Left lung (tissue), 10 donors: Measurements from ENCODE around the gene ERCC5. TPM values are rescaled to one million over a fixed set of nuclear protein-coding genes. Genes with fewer than 3 reads are reported as not detected.

Experiments
- ATAC-seq: fragments of 200-7000 bp; cut with Tn5 transposase; one replicate; pipeline ENCODE4 v1.9.1; 2020; ENCODE audit warnings: moderate library complexity
- DNase-seq, 4 donors: peaks; one replicate each; pipeline ENCODE4 v3.0.0-alpha.2; 2013 to 2020
- H3K27ac ChIP-seq, 2 donors: fragments of 200-600 bp; sonication (generic) in 1 of 2; one replicate each; pipeline versions ENCODE4 v1.5.0 to v1.8.0; 2020 to 2021
- H3K27me3 ChIP-seq, 2 donors: fragments of 200-600 bp; sonication (generic) in 1 of 2; one replicate each; pipeline versions ENCODE4 v1.5.0 to v1.8.0; 2020 to 2021
- H3K36me3 ChIP-seq, 2 donors: fragments of 200-600 bp; sonication (generic) in 1 of 2; one replicate each; pipeline versions ENCODE4 v1.5.0 to v1.8.0; 2020 to 2021
- H3K4me1 ChIP-seq, 2 donors: fragments of 200-600 bp; one replicate each; pipeline ENCODE4 v1.8.0; 2021
- H3K4me3 ChIP-seq, 2 donors: fragments of 200-600 bp; sonication (generic) in 1 of 2; one replicate each; pipeline versions ENCODE4 v1.5.0 to v1.8.0; 2020 to 2021; ENCODE audit warnings: mild to moderate bottlenecking in 1 of 2
- H3K9me3 ChIP-seq, 2 donors: fragments of 200-600 bp; sonication (generic) in 1 of 2; one replicate each; pipeline versions ENCODE4 v1.5.0 to v1.8.0; 2020 to 2021
- intact Hi-C, 2 donors: fragments of 100-400 bp; cut with DNase I; formaldehyde crosslinking; loops; one replicate each; pipeline versions ENCODE4 v1.11.2 to v1.14.2; 2022
- polyA plus RNA-seq, 6 donors: library from polyadenylated mRNA; unstranded; fragments of 120-200 nt; gene quantifications; one replicate each; pipeline ENCODE4 v1.2.1, GENCODE V29; 2013; ENCODE audit not compliant: insufficient read length in 6 of 6
- total RNA-seq, 2 donors: library from RNA; stranded (reverse); fragmentation: NEBNext Ultra II Directional; extraction: Animal tissue kit (Norgen Biotek cat#: 25700); gene quantifications; one replicate each; pipeline ENCODE4 v1.2.1, GENCODE V29; 2021
- TF ChIP-seq, protein P1 (sequence below), 2 donors: fragments of 200-600 bp; sonication (generic) in 1 of 2; IDR thresholded peaks; one replicate each; pipeline versions ENCODE4 v1.5.0 to v1.8.0; 2021; ENCODE audit warnings: antibody characterized with exemption in 2 of 2
- donor health status: DM: no; HTN: yes; CAD: no.
- donor health status: DM: no; HTN: no; CAD: no.

Gene ERCC5
- total and polyA plus RNA-seq, 8 donors: 37.6 to 95.8 (median 77.4) TPM

DNA sequence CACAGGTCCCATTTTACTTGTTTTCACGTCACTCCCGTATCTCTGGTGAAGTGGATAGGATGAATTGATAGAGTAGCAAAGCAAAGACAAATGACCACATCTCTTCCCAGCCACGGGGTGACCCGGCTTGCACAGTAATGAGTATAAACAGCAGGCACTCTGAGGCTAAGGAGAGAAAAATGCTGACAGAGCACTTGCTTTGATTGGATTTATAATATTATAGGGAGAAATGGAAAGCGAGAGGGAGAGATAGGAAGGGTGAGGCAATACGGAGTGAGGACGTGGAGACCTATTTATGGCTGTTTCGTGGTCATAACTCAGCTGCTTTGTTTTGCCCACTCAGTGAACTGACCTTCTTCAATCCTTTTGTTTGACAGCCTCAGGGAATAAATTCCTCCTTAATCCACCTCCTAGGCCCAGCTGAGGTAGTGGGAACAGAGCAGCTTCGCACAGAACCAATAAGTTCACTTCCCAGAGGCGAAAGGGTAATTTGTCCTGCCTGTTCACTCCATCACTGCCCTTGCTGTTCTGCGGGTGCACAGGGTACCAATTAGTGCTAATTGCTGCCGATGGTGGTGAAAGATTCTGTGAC is 68.6 kb downstream of the ERCC5 start:
- intact Hi-C loops: no loop called here
- no peaks in the 10 kb centered on the region for H3K27me3 ChIP-seq
- TF ChIP-seq, protein P1, sequence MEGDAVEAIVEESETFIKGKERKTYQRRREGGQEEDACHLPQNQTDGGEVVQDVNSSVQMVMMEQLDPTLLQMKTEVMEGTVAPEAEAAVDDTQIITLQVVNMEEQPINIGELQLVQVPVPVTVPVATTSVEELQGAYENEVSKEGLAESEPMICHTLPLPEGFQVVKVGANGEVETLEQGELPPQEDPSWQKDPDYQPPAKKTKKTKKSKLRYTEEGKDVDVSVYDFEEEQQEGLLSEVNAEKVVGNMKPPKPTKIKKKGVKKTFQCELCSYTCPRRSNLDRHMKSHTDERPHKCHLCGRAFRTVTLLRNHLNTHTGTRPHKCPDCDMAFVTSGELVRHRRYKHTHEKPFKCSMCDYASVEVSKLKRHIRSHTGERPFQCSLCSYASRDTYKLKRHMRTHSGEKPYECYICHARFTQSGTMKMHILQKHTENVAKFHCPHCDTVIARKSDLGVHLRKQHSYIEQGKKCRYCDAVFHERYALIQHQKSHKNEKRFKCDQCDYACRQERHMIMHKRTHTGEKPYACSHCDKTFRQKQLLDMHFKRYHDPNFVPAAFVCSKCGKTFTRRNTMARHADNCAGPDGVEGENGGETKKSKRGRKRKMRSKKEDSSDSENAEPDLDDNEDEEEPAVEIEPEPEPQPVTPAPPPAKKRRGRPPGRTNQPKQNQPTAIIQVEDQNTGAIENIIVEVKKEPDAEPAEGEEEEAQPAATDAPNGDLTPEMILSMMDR (IDR thresholded peaks at IDR 0.05): no peak
- no peaks in the 10 kb centered on the region for H3K4me1 ChIP-seq
- H3K9me3 ChIP-seq: no peaks in the 10 kb centered on the region
- no peak for ATAC-seq
- H3K36me3 ChIP-seq: no peaks in the 10 kb centered on the region
- H3K4me3 ChIP-seq: no peak overlapping the region
- H3K27ac ChIP-seq: no peak overlapping the region
- DNase-seq: no peak

DNA sequence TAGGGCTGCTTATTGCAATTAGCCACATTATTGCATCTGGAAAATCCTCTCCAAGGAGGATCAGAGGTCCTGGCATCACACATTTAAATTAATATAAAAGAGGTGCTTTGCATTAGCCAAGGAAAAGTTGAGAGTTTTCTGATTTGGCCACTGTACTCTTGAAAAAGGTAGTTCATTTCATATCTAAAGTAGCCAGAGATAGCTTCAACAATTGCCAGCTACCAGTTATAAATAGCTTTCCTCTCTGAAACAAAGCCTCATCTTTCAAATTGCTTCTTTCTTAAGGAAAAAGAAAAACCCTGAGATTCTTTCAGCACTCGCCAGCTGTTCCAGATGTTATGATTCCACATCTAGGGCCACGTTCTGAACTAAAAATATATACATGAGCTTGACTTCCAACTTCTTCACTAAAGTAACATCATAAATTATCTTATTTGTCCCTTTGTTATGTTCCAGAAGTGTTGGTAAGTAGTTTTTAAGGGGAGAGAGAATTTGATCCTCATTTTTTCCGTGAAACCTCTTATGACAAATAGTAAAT is 69.6 kb downstream of the ERCC5 start:
- Histone ChIP-seq H3K27ac (no peak overlapping the region), H3K4me3 (no peak overlapping the region), H3K9me3 (no peaks in the 10 kb centered on the region), H3K36me3 (no peaks in the 10 kb centered on the region), H3K4me1 (no peaks in the 10 kb centered on the region), H3K27me3 (no peaks in the 10 kb centered on the region)
- peak in 1 of 4 donors; percentile 21 for DNase-seq
- ATAC-seq: no peak
- TF ChIP-seq, protein P1 (IDR thresholded peaks at IDR 0.05): no peak
- intact Hi-C loops: no loop called here

DNA sequence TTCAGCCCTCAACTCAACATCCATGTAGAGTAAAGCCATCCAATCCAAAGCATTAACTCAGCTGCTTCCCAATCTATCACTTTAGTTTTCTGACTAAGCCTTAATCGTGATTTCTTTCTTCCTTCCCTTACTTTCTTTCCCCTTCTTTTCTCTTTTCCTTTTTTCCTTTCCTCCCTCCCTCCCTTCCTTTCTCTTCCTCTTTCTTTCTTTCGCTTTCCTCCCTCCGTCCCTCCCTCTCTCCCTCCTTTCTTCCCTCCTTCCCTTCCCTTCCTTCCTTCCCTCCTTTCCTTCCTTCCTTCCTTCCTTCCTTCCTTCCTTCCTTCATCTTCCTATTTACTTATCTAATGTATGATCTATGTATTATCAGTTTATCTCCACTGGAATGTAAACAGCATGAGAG is 71.2 kb downstream of the ERCC5 start:
- H3K4me3 ChIP-seq: no peak overlapping the region
- H3K27ac ChIP-seq: no peak overlapping the region
- ATAC-seq (no peak), DNase-seq (no peak)
- TF ChIP-seq, protein P1 (IDR thresholded peaks at IDR 0.05): no peak
- no peaks in the 10 kb centered on the region for H3K36me3 ChIP-seq
- no peaks in the 10 kb centered on the region for H3K4me1 ChIP-seq
- H3K9me3 ChIP-seq: no peaks in the 10 kb centered on the region
- intact Hi-C loops: no loop called here
- no peaks in the 10 kb centered on the region for H3K27me3 ChIP-seq

DNA sequence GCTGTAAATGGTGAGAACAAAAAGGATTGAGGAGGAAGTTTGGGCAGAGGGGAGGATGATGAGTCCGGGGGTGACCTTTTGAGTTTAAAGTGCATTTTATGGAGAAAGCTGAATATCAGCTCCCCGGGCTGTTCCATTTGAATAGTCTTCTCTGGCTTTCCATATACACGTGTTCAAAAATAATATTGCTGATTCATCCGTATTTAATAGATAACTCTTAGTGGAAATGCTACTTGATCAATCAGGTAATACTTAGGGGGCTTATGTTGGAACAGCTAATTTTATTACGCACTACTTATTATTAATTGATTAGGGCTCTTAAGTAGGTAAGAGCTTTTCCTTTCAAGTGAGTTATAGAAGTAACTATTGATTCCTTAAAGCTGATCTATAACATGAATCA is 76.4 kb downstream of the ERCC5 start:
- Histone ChIP-seq H3K4me1 (no peaks in the 10 kb centered on the region), H3K36me3 (no peaks in the 10 kb centered on the region), H3K27ac (no peak overlapping the region), H3K27me3 (no peaks in the 10 kb centered on the region), H3K9me3 (no peaks in the 10 kb centered on the region), H3K4me3 (no peak overlapping the region)
- ATAC-seq: no peak
- no peak for DNase-seq
- TF ChIP-seq, protein P1 (IDR thresholded peaks at IDR 0.05): no peak
- intact Hi-C loops: no loop called here

Other genes with a start within 250 kb of the ERCC5 start
- 10 to 100 TPM; 43.6 to 48.1 TPM for gene TPP2, start 249.0 kb upstream of the ERCC5 start, total RNA-seq
- gene TPP2, start 249.0 kb upstream of the ERCC5 start, polyA plus RNA-seq: 10 to 100 TPM; 69.9 to 77.2 (median 71.2) TPM
- not detected for gene METTL21C, start 151.0 kb upstream of the ERCC5 start, total RNA-seq
- under 1 TPM in 1 of 6 donors, not detected in 5; 0.13 TPM for gene METTL21C, start 151.0 kb upstream of the ERCC5 start, polyA plus RNA-seq
- gene TEX30, start 72.2 kb upstream of the ERCC5 start, total RNA-seq: 10 to 100 TPM in 1 of 2 donors, 1 to 10 TPM in 1; 7.1 to 10.4 TPM
- gene TEX30, start 72.2 kb upstream of the ERCC5 start, polyA plus RNA-seq: 10 to 100 TPM; 16.6 to 19.4 (median 18.9) TPM
- gene POGLUT2, start 47.1 kb upstream of the ERCC5 start, total RNA-seq: 10 to 100 TPM in 1 of 2 donors, 1 to 10 TPM in 1; 7.5 to 13.8 TPM
- 10 to 100 TPM; 29.2 to 37.8 (median 32.1) TPM for gene POGLUT2, start 47.1 kb upstream of the ERCC5 start, polyA plus RNA-seq
- gene BIVM, start 46.9 kb upstream of the ERCC5 start, total RNA-seq: 10 to 100 TPM; 16.9 to 18.7 TPM
- gene BIVM, start 46.9 kb upstream of the ERCC5 start, polyA plus RNA-seq: 10 to 100 TPM; 37.5 to 49.5 (median 47.8) TPM
- gene SLC10A2, start 220.4 kb downstream of the ERCC5 start, total RNA-seq: not detected
- 10 to 100 TPM in 3 of 6 donors, 1 to 10 TPM in 3; 6.8 to 15.0 (median 9.3) TPM for gene SLC10A2, start 220.4 kb downstream of the ERCC5 start, polyA plus RNA-seq